Measurements from ENCODE around the gene FGFR4.
A peak's percentile ranks its signal among the peaks of the same experiment; 100 is the strongest.

FGFR4 gene

GRCh38 chr5:177086654-177087397 is at the start of gene FGFR4:
Gene FGFR4 (plus strand): TSS chr5:177086915. CDS start chr5:177089603, 2,688 bp downstream.
- DNase-seq (ENCODE audit: low spot score): peak; percentile 99
- POLR2A ChIA-PET (ENCODE audit: low non-redundant PET): no interaction called here
- CTCF ChIA-PET: interaction anchor here (0.5 to 2.8 kb wide), 11 partner anchors 12 to 1622 kb away, joined by 3 to 14 read pairs (median 4); no protein-coding TSS in a partner anchor
- TF ChIP-seq CTCF (conservative IDR thresholded peaks at IDR 0.05; ENCODE audit: low read depth): peak; percentile 73
- H3K27ac ChIP-seq: peak within 1 kb of the TSS; percentile 50

- no peak for TF ChIP-seq CTCF (conservative IDR thresholded peaks at IDR 0.05; ENCODE audit: low read depth)
- ChIA-PET POLR2A (ENCODE audit: low non-redundant PET) (no interaction called here), CTCF (interaction anchor here (1.0 kb wide), 1 partner anchor 15 kb away, joined by 3 read pairs; the partner anchor contains the start of gene ZNF346)
- DNase-seq (ENCODE audit: low spot score): no peak
- no peak overlapping the region for H3K27ac ChIP-seq
These were observed 49.8 kb upstream of the FGFR4 start for GRCh38 chr5:177036921-177037320.

- TF ChIP-seq CTCF (conservative IDR thresholded peaks at IDR 0.05; ENCODE audit: low read depth): no peak
- H3K27ac ChIP-seq: peak overlapping the region; percentile 73
- ChIA-PET POLR2A (ENCODE audit: low non-redundant PET) (no interaction called here), CTCF (interaction anchor here (1.2 kb wide), 1 partner anchor 31 kb away, joined by 3 read pairs; no protein-coding TSS in a partner anchor)
- DNase-seq (ENCODE audit: low spot score): no peak
These were observed 45.8 kb upstream of the FGFR4 start for GRCh38 chr5:177040814-177041420.

GRCh38 chr5:177041936-177042335 is 44.8 kb upstream of the FGFR4 start:
- H3K27ac ChIP-seq: no peak overlapping the region
- no peak for DNase-seq (ENCODE audit: low spot score)
- no peak for TF ChIP-seq CTCF (conservative IDR thresholded peaks at IDR 0.05; ENCODE audit: low read depth)
- ChIA-PET CTCF (interaction anchor here (1.2 kb wide), 1 partner anchor 30 kb away, joined by 3 read pairs; no protein-coding TSS in a partner anchor), POLR2A (ENCODE audit: low non-redundant PET) (no interaction called here)

- no peak for TF ChIP-seq CTCF (conservative IDR thresholded peaks at IDR 0.05; ENCODE audit: low read depth)
These were observed 43.6 kb upstream of the FGFR4 start for GRCh38 chr5:177043114-177043513.

GRCh38 chr5:177043958-177044357 is 42.8 kb upstream of the FGFR4 start:
- no peak overlapping the region for H3K27ac ChIP-seq
- no peak for DNase-seq (ENCODE audit: low spot score)
- no peak for TF ChIP-seq CTCF (conservative IDR thresholded peaks at IDR 0.05; ENCODE audit: low read depth)
- POLR2A ChIA-PET (ENCODE audit: low non-redundant PET): no interaction called here
- CTCF ChIA-PET: interaction anchor here (0.7 to 1.3 kb wide), 3 partner anchors 21 to 68 kb away, joined by 3 read pairs; no protein-coding TSS in a partner anchor

More at GRCh38 chr5:177043114-177043513, 43.6 kb upstream of the FGFR4 start:
- DNase-seq (ENCODE audit: low spot score): no peak
- CTCF ChIA-PET: interaction anchor here (1.0 kb wide), 1 partner anchor 46 kb away, joined by 3 read pairs; no protein-coding TSS in a partner anchor
- no peak overlapping the region for H3K27ac ChIP-seq
- POLR2A ChIA-PET (ENCODE audit: low non-redundant PET): no interaction called here
